HG03439 (cell line): ENCODE results near the gene LDLRAD4.

ENCODE experiments used
- ATAC-seq: cut with Tn5 transposase; IDR thresholded peaks from one replicate; pipeline ENCODE4 v1.9.1; 2021; ENCODE audit warnings: mild to moderate bottlenecking, moderate library complexity; ENCODE audit not compliant: unreplicated experiment

The LDLRAD4 gene

GRCh38 chr18:13264091-13265007, 45.8 kb downstream of the LDLRAD4 start:
- ATAC-seq: no peak

GRCh38 chr18:13265008-13265910, 46.7 kb downstream of the LDLRAD4 start:
- no peak for ATAC-seq

GRCh38 chr18:13265911-13266217, 47.3 kb downstream of the LDLRAD4 start:
- no peak for ATAC-seq

- ATAC-seq: no peak
These were observed 47.9 kb downstream of the LDLRAD4 start for GRCh38 chr18:13266218-13267100.

GRCh38 chr18:13267431-13267873, 48.9 kb downstream of the LDLRAD4 start:
- no peak for ATAC-seq

- no peak for ATAC-seq
These were observed 49.8 kb downstream of the LDLRAD4 start for GRCh38 chr18:13268158-13269012.

GRCh38 chr18:13269013-13269280, 50.4 kb downstream of the LDLRAD4 start:
- ATAC-seq: no peak

GRCh38 chr18:13269521-13270011, 51.0 kb downstream of the LDLRAD4 start:
- no peak for ATAC-seq

GRCh38 chr18:13270279-13270855, 51.8 kb downstream of the LDLRAD4 start:
- no peak for ATAC-seq

- ATAC-seq: no peak
These were observed 52.8 kb downstream of the LDLRAD4 start for GRCh38 chr18:13271302-13271911.

GRCh38 chr18:13272416-13272815, 53.9 kb downstream of the LDLRAD4 start:
- no peak for ATAC-seq

- no peak for ATAC-seq
These were observed 55.2 kb downstream of the LDLRAD4 start for GRCh38 chr18:13273800-13274199.

GRCh38 chr18:13275075-13275474, 56.5 kb downstream of the LDLRAD4 start:
- ATAC-seq: no peak

- no peak for ATAC-seq
These were observed 58.3 kb downstream of the LDLRAD4 start for GRCh38 chr18:13276530-13277520.

- no peak for ATAC-seq
These were observed 59.6 kb downstream of the LDLRAD4 start for GRCh38 chr18:13278062-13278630.

- no peak for ATAC-seq
These were observed 60.9 kb downstream of the LDLRAD4 start for GRCh38 chr18:13279181-13280069.
